Head of caudate nucleus (tissue), 42 donors: ENCODE measurements around the gene MRPL28.

Source experiments
- DNase-seq, 42 donors: peaks; one replicate each; pipeline versions ENCODE4 v3.0.0 to v3.0.0-alpha.2; 2020 to 2021; ENCODE audit warnings: mixed read lengths in 7 of 42
- intact Hi-C: fragments of 100-400 bp; cut with DNase I; formaldehyde crosslinking; loops from one replicate; pipeline ENCODE4 v1.15.0; 2022

The MRPL28 gene

DNA sequence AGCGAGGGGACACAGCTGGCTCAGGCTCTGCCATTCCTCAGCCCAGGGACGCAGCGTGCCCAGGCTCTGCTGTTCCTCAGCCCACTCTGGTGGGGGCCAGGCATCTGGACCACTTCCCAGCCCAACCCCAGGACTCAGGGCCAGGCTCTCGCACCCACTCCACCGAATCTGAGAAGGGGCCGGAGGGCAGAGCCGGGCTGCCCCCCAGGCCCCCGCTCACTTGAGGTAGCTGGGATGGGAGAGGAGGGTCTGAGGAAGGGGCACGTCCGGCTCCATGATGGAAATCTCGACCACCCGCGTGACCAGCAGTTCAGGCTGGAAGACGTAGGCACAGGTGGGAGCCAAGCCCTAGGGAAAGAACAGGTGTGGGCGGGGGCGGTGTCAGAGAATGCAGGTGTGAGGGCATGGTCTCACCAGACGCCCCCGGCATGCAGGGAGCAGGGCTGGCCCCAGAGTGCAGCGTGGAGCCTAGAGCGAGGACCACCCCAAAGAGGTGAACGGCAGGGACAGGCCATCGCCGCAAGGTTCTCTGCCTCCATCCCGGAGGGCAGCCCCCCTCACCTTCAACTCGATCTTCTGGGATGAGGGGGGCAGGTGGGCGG, 6.6 kb upstream of the MRPL28 start:
- intact Hi-C loops: no loop called here
- DNase-seq: peak in 1 of 42 donors; percentile 14

GRCh38 chr16:375927-376816, 5.8 kb upstream of the MRPL28 start:
- intact Hi-C loops: no loop called here
- DNase-seq: peak in 1 of 42 donors; percentile 9

DNA sequence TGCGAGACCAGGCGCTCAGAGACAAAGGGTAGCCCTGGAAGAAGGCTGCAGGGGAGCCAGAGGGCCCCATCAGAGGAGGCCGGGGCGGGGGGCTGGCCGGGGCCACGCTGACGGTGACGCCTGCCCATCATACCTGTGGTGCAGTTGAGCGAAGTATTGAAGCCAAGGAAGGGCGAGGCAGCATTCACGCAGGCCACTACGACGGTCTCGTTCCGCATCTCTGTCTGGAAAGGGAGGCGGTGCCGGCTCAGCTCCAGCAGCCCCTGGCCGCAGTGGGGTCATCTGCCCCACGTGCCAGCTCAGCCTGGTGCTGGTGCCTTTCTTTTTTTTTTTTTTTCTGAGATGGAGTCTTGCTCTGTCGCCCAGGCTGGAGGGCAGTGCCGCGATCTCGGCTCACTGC, 4.9 kb upstream of the MRPL28 start:
- DNase-seq: no peak
- intact Hi-C loops: no loop called here

GRCh38 chr16:374616-374926, 4.2 kb upstream of the MRPL28 start:
- DNase-seq: no peak
- intact Hi-C loops: no loop called here

DNA sequence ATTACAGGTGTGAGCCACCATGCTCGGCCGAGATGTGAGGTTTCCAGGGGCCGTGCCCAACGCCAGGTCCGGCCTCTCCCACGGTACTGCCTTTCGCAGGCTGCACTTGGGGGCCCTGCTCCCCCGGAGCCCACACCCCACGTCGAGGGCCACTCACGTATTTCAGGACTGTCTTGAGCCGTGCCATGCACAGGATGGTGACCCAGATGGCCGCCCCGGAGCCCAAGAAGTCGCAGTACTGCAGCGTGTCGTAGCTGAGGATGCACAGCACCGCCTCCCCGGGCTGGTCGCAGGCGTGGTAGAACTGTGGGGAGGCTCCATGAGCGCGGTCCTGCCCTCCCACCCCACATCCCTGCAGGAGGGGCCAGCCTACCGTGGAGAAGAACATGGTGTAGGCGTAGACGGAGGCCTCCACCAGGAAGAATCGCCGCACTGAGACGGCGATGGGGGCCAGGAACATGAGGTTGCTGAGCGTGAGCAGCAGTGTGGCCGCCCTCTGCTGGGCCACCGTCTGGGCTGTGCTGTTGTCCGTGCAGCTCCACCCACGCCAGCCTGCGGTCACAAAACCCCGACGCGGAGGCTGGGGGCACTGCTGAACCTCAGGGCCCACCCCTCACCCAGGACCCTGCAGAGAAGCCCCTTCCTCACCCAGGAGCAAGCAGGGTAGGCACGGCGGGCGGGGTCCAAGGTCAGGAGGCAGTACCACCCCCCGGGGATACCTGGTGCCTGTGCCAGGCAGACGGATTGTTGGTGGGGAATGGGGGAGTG, 3.7 kb upstream of the MRPL28 start:
- no peak for DNase-seq
- intact Hi-C loops: no loop called here

DNA sequence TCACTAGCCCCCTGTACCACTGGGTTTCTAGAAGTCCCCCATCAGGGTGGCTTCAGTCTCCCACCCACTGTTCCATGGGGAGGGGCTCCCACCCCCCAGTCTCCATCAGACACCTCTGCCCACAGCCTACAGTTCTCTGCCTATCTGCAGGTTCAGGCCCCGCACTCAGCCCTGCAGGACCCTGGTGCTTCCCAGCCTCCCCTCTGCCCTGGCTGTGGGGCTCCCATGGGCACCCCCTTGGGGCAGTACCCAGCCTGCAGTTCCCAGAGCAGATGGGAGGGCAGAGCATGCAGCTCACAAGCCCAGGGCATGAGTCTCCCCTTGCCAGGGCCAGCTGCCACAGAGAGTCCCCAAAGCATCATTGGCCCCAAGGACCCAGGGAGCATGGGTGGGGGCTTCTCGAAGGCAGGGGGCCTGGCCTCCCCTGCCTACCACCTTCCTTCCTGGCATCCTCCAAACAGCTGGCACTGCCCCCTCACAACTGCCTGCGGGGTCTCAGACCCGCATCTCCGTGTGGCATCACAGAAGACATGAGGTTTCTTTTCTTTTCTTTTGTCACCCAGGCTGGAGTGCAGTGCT, 2.8 kb upstream of the MRPL28 start:
- intact Hi-C loops: no loop called here
- no peak for DNase-seq

- no peak for DNase-seq
- intact Hi-C loops: no loop called here
Observed at GRCh38 chr16:372302-372983, 2.1 kb upstream of the MRPL28 start.

DNA sequence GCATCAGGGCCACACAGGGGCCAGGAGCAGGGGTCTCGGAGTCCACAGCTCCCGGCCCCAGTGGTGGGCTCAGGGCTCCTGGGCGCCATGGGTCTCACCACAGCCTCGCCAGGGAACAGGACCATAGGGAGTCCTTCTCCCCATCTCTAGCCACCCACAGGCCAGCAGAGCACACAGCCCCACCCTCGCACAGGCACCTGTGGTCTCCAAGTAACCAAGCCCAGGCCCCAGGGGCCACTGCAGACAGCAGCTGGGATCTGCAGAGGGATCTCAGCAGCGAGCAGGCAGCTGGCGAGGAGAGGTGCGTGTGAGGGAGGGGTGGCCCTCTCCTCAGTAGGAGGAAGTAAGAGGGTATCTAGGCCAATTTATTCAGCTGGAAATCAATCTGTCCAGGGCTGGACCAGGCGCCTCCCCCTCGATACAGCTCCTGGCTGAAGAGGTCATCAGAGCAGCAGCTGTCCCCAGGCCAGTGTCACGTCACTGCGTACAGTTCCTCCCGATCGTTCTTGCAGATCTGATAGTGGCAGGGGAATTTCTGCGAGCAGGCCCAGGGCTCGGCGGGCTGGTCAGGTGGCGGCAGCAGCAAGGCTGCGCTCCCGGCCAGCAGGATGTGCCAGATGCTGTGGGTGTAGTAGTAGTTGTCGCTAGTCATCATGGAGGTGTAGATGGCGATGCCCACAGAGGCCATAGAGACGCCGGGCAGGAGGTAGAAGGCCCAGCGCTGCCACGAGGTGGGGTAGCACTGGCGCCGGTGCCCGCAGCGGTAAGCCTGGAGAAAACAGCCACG, 1.4 kb upstream of the MRPL28 start:
- no peak for DNase-seq
- intact Hi-C loops: no loop called here

DNA sequence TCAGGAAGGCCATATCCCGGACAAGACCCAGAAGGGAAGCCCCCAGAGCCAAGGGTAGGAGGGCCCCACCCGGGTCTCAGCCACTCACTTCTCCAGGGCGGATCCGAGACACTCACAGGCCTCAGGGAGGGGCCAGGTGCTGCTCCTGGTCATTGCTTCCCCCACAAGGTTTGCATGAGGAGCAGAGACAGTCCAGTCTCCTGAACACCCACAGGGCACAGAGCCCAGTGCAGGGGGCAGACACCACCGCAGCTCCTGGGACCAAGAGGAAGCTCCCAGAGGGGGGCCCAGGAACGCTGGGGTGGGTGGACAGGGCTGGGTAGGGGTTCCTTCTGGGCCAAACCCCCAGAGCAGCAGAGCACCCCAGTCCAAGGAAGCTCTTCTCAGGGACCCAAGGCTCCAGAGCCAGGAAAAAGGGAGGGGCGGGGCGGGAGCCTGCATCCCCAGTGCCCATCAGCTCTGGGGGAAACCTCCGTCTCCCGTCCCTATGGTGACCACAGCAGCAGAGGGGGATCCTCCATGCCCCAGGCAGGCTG, 709 bp upstream of the MRPL28 start:
- intact Hi-C loops: no loop called here
- no peak for DNase-seq

DNA sequence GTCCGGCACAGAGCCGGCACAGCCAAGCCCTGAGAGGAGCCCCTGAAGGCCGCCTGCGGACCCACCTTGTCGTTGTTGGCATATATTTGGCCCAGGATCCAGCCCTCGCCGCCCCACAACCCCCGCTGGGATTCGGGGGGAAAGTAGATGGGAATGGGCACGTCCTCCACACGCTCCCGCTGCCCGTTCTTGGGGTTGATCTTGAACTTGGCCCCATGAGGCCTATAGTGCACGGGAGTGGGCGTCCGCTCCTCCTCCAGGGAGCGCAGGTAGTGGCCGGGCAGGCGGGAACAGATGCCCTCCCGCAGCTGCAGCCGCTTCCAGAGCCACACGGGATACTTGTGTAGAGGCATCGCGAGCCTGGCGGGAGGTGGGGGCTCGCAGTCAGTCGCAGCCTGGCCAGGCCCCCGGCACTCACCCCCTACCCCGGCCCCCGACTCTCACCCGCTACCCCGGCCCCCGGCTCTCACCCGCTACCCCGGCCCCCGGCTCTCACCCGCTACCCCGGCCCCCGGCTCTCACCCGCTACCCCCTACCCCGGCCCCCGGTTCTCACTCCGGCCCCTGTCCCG, 387 bp downstream of the MRPL28 start:
- no peak for DNase-seq
- intact Hi-C loops: no loop called here

DNA sequence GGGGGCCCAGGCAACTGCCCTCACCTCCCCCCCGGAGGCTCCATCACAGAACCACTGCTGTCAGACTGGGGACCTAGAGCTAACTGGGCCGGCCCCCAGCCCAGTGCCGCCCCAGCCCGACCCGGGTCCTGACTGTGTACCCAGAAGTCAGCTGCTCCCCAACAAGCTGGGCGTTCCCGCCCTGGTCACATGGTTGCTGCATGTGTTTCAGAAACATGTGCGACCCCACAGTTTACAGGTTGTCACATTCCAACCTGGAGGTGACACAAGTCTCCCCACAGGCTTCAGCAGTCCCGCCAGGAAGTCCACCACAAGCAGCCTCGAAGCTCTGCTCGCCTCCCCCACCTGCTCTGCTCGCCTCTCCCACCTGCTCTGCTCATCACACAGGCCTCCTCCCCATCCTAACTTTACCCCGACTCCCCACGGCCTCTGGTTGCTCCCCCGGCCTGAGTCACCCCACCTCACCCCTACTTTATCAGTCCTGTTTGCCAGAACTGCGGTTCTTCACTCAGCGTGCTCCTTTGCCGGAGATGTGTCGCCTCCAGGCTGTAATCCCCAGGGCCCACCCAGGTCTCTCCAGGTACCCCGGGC, 968 bp downstream of the MRPL28 start:
- DNase-seq: peak in 11 of 42 donors; percentile 21 to 68 (median 49)
- intact Hi-C loops: no loop called here

GRCh38 chr16:368388-369158, 1.8 kb downstream of the MRPL28 start:
- intact Hi-C loops: no loop called here
- no peak for DNase-seq

DNA sequence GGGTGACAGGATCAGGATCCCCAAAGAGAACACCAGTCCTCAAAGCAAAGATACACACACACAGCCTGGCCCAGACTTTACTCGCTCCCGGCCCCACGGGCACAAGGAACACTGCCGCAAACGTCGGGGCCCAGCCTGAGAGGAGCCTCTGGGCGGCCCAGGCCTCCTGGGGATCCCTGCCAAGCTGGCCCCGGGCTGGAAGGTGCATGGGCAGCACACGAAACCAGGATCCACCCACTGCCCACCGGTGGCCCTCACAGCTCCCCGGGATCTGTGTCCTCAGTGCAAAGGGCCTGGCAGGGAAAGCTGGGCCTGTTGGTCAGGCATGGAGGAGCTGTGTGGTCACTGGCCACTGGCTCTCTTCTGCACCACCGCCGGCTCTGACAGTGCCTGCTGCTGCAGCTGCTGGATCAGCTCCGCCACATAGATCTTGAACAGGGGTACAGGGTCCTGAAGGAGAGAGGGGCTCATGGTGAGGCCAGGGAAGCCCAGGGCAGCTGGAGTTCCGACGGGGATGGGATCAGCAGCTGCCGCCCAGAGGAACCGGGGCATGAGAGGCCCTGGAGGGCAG, 2.9 kb downstream of the MRPL28 start:
- intact Hi-C loops: no loop called here
- no peak for DNase-seq

- no peak for DNase-seq
- intact Hi-C loops: no loop called here
Observed at GRCh38 chr16:366476-366875, 3.9 kb downstream of the MRPL28 start.

DNA sequence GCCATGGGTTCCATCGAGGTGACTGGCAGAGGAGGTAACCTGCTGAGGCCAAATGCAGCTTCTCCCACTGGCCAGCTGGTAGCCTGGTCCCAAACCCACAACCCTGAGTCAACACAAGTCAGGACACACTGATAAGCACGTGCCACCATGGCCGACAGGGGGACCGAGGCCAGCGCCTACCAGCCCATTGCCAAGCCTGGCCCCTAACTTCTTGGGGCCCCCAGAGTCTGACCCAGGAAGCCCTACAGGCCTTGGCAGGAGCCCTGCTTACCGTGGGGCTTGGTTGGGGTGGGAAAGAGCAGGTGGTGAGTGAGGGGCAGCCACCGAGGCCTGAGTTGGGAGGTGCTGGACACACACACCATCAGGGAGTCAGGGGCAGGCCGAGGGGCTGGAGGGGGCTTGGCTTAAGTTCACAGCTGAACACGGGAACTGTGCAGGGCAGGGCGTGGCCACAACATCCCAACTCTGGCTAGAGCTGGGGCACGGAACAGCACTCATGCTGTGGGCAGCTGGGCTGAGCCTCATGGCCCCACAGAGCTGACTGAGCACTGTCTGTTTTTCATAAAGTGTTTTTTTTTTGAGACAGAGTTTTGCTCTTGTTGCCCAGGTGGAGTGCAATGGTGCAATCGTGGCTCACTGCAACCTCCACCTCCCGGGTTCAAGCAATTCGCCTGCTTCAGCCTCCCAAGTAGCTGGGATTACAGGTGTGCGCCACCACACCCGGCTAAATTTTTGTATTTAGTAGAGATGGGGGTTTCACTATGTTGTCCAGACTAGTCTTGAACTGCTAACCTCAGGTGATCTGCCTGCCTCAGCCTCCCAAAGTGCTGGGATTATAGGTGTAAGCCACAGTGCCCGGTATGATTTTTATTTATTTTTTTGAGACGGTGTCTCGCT, 5.5 kb downstream of the MRPL28 start:
- intact Hi-C loops: no loop called here
- DNase-seq: no peak
